Measurements from ENCODE around the gene CFAP100. TPM values are rescaled to one million over a fixed set of nuclear protein-coding genes. Genes with fewer than 3 reads are reported as not detected.
A peak's percentile ranks its signal among the peaks of the same experiment; 100 is the strongest.

The CFAP100 gene
- total RNA-seq, 4 donors from 2014 or later: not detected

GRCh38 chr3:126361211-126361610, 33.5 kb upstream of the CFAP100 start:
- WGBS, 2 donors (ENCODE audit: low coverage in 1 of 2): 70 to 87% methylated on average over 9 of the region's 9 CpGs
- TF ChIP-seq POLR2A (IDR thresholded peaks at IDR 0.05): no peak
- TF ChIP-seq CTCF (IDR thresholded peaks at IDR 0.05): no peak
- Histone ChIP-seq H3K9me3 (no peaks in the 10 kb centered on the region), H3K4me1 (peaks cover 0 to 16% (median 12%) of the 10 kb centered on the region in 4 donors), H3K27me3 (peaks cover 47% of the 10 kb centered on the region), H3K27ac (no peak overlapping the region), H3K4me3 (no peak overlapping the region), H3K36me3 (no peaks in the 10 kb centered on the region)
- intact Hi-C loops (cut with DNase I; ENCODE audit: low total_unique reads) (no loop called here), in situ Hi-C loops (cut with MboI; ENCODE audit: low pct_ligation_motif_present in 1 of 4, low pct_unique_long_range_greater_than_20kb in 1 of 4, low sequenced_read_pairs in 3 of 4) (no loop called here)
- DNase-seq: peak; percentile 1

GRCh38 chr3:126364130-126364695, 30.5 kb upstream of the CFAP100 start:
- intact Hi-C loops (cut with DNase I; ENCODE audit: low total_unique reads): no loop called here
- Histone ChIP-seq H3K36me3 (no peaks in the 10 kb centered on the region), H3K27me3 (peaks cover 22% of the 10 kb centered on the region), H3K27ac (no peak overlapping the region), H3K9me3 (no peaks in the 10 kb centered on the region), H3K4me1 (no peaks in the 10 kb centered on the region), H3K4me3 (no peak overlapping the region)
- TF ChIP-seq POLR2AphosphoS5 (IDR thresholded peaks at IDR 0.05) (no peak), EP300 (IDR thresholded peaks at IDR 0.05; ENCODE audit: low read depth) (no peak), POLR2A (IDR thresholded peaks at IDR 0.05) (no peak), CTCF (IDR thresholded peaks at IDR 0.05) (no peak)
- 83 to 84% methylated on average over 2 to 9 of the region's 9 CpGs for WGBS, 2 donors (ENCODE audit: low coverage in 1 of 2)
- in situ Hi-C loops (cut with MboI; ENCODE audit: low pct_ligation_motif_present in 1 of 4, low pct_unique_long_range_greater_than_20kb in 1 of 4, low sequenced_read_pairs in 3 of 4): no loop called here
- peak; percentile 3 for DNase-seq

- no peak for TF ChIP-seq POLR2A (IDR thresholded peaks at IDR 0.05)
- TF ChIP-seq CTCF (IDR thresholded peaks at IDR 0.05): no peak
- TF ChIP-seq POLR2AphosphoS5 (IDR thresholded peaks at IDR 0.05): no peak
- TF ChIP-seq EP300 (IDR thresholded peaks at IDR 0.05; ENCODE audit: low read depth): no peak
- no peak overlapping the region for H3K27ac ChIP-seq
- WGBS, 2 donors (ENCODE audit: low coverage in 1 of 2): 89% methylated on average over 5 of the region's 5 CpGs; no CpG with 5 or more reads in 1 of the 2 donors
- H3K4me1 ChIP-seq: no peaks in the 10 kb centered on the region
- intact Hi-C loops (cut with DNase I; ENCODE audit: low total_unique reads) (no loop called here), in situ Hi-C loops (cut with MboI; ENCODE audit: low pct_ligation_motif_present in 1 of 4, low pct_unique_long_range_greater_than_20kb in 1 of 4, low sequenced_read_pairs in 3 of 4) (no loop called here)
- no peaks in the 10 kb centered on the region for H3K36me3 ChIP-seq
- no peaks in the 10 kb centered on the region for H3K9me3 ChIP-seq
- peak; percentile 2 for DNase-seq
- H3K4me3 ChIP-seq: no peak overlapping the region
- H3K27me3 ChIP-seq: peaks cover 16% of the 10 kb centered on the region
Observed at GRCh38 chr3:126364731-126365301, 29.9 kb upstream of the CFAP100 start.

DNA sequence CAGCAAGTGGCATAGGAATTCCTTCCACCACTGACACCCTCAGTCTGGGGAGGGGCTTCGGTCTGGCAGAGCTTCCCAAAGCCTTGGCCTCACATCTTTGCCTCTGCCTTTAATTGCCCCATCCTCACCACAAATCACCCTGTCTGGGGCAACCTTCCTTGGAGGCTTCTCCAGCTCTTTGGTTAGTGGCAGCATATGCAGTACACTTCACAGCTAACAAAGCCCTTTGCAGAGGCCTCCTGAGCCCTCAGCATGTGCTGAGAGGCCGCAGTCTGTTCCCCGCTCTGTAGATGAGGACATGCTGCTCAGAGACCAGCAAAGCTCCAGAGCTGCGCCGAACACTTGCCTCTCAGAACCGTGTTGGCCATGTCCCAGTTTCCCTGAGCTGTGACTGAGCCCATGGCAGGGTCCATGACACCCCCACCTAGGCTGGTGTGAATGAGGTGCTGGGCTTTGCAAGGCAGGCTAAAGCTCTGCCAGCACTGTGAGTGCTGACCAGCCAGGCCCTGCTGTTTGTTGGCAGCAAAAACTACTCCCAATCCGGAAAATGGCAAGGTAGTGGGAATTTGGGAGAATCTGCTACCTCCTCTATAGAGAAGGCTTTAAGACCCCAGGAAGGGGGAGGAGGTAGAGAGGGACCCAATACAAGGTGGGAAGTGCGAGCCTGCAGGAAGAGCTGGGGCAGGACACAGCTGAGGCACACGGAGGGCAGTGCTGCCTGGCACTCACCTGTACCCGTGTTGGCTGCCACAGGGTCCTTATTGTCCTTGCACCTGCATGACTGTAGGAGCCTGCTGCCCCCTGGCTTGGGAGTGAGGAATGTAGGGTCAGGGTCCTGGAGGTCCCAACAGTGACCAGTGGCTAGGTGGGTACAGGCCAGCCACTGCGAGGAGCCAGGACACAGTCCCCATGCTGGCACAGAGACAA, 29.1 kb upstream of the CFAP100 start:
- Histone ChIP-seq H3K27me3 (peaks cover 8% of the 10 kb centered on the region), H3K27ac (no peak overlapping the region), H3K4me3 (no peak overlapping the region), H3K9me3 (no peaks in the 10 kb centered on the region), H3K36me3 (no peaks in the 10 kb centered on the region), H3K4me1 (no peaks in the 10 kb centered on the region)
- intact Hi-C loops (cut with DNase I; ENCODE audit: low total_unique reads): no loop called here
- 81% methylated on average over 11 of the region's 11 CpGs; no CpG with 5 or more reads in 1 of the 2 donors for WGBS, 2 donors (ENCODE audit: low coverage in 1 of 2)
- DNase-seq: peak; percentile 3
- in situ Hi-C loops (cut with MboI; ENCODE audit: low pct_ligation_motif_present in 1 of 4, low pct_unique_long_range_greater_than_20kb in 1 of 4, low sequenced_read_pairs in 3 of 4): no loop called here
- TF ChIP-seq POLR2AphosphoS5 (IDR thresholded peaks at IDR 0.05): no peak
- no peak for TF ChIP-seq EP300 (IDR thresholded peaks at IDR 0.05; ENCODE audit: low read depth)
- no peak for TF ChIP-seq POLR2A (IDR thresholded peaks at IDR 0.05)
- TF ChIP-seq CTCF (IDR thresholded peaks at IDR 0.05): no peak

All from transverse colon (tissue), 4 donors.